Lower leg skin (tissue), 4 donors: ENCODE measurements around the gene TRAF3. TPM values are rescaled to one million over a fixed set of nuclear protein-coding genes. Genes with fewer than 3 reads are reported as not detected.

Experiments
- DNase-seq, 2 donors: peaks; one replicate each; pipeline ENCODE4 v3.0.0-alpha.2; 2019; ENCODE audit warnings: low spot score in 2 of 2
- H3K4me3 ChIP-seq: fragments of 200-600 bp; sonication (generic); 2 replicates; pipeline ENCODE4 v1.5.1; 2017; ENCODE audit warnings: mild to moderate bottlenecking, low read depth; ENCODE audit not compliant: poor library complexity, severe bottlenecking
- CTCF ChIP-seq, 3 donors: fragments of 450-650 bp; IDR thresholded peaks; one replicate each; pipeline ENCODE4 v1.5.1; 2016; ENCODE audit warnings: antibody characterized with exemption in 3 of 3, mild to moderate bottlenecking in 3 of 3, moderate library complexity in 2 of 3
- POLR2A ChIP-seq, 2 donors: fragments of 450-650 bp; IDR thresholded peaks; one replicate each; pipeline ENCODE4 v1.6.1; 2016 to 2017; ENCODE audit warnings: antibody characterized with exemption in 2 of 2, mild to moderate bottlenecking in 1 of 2, moderate library complexity in 1 of 2
- WGBS, 2 donors: methylation state at CpG; one replicate each; pipeline ENCODE4 v1.1.5; 2018; 5-methylcytosine and 5-hydroxymethylcytosine counted together
- intact Hi-C: fragments of 100-400 bp; cut with DNase I; formaldehyde crosslinking; loops from one replicate; pipeline ENCODE4 v1.15.0; 2023; ENCODE audit warnings: low total_unique reads
- total RNA-seq, 4 donors: library from RNA; depleted of rRNA; stranded (reverse); fragments of >200 nt; gene quantifications; one replicate each; pipeline ENCODE4 v1.1.0, GENCODE V29; 2016

The TRAF3 gene
- total RNA-seq, 4 donors from 2014 or later: 3.0 to 14.4 (median 12.1) TPM

DNA sequence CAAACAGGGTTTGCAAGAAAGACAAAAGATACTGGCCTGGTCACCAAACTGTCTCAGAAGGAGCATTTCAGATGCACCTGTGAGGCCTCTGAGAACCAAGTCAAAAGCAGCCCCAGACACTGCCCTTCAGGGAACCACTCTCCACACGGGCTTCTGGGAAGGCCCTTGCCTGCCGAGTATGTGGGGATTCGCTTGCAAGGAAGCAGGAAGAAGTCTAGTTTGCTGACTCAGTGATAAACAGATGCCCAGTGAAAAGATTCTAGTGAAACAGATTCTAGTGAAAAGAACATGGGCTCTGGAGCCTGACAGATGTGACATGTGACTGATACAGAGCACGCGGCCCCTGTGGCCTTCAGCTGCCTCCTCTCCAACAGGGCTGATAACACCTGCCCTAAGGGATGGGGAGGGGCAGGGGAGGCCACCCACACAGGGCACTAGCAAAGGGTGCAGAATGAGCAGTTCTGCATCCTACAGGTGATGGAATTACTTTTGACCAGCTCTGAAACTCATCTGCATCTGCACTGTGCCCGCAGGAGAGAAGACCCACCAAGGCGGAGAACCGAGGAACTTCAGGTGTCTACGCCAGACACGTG, 164.3 kb downstream of the TRAF3 start:
- DNase-seq: no peak
- H3K4me3 ChIP-seq: no peak overlapping the region
- TF ChIP-seq POLR2A (IDR thresholded peaks at IDR 0.05) (no peak), CTCF (IDR thresholded peaks at IDR 0.05) (no peak)
- intact Hi-C loops: no loop called here
- 85% methylated on average over 10 of the region's 10 CpGs for WGBS, 2 donors

DNA sequence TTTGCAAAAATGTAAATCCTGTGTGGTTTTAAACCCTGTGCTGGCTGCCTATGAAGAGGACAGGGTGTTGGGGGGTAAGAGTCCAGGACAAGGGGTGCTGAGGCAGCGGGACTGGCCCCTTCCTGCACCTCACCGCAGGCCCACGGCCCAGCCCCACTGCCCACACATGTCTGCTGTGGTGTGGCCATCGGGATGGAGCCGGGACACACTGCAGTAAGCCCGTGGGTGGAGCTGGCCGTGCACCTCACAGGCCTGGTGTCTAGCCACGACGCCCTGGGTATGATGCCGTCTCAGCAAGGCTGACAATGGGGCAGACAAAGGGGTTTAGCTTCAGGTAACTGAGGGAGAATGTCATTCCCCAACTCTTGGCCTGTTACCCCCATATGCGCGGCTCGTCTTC, 164.8 kb downstream of the TRAF3 start:
- intact Hi-C loops: no loop called here
- H3K4me3 ChIP-seq: no peak overlapping the region

GRCh38 chr14:102943454-102943853, 166.2 kb downstream of the TRAF3 start:
- 82 to 92% methylated on average over 16 of the region's 16 CpGs for WGBS, 2 donors
- DNase-seq: no peak
- intact Hi-C loops: no loop called here
- no peak overlapping the region for H3K4me3 ChIP-seq
- TF ChIP-seq POLR2A (IDR thresholded peaks at IDR 0.05) (no peak), CTCF (IDR thresholded peaks at IDR 0.05) (no peak)

More for the DNA sequence above, 164.8 kb downstream of the TRAF3 start:
- 80 to 95% methylated on average over 12 to 13 of the region's 13 CpGs for WGBS, 2 donors
- DNase-seq: no peak
- TF ChIP-seq CTCF (IDR thresholded peaks at IDR 0.05): no peak

DNA sequence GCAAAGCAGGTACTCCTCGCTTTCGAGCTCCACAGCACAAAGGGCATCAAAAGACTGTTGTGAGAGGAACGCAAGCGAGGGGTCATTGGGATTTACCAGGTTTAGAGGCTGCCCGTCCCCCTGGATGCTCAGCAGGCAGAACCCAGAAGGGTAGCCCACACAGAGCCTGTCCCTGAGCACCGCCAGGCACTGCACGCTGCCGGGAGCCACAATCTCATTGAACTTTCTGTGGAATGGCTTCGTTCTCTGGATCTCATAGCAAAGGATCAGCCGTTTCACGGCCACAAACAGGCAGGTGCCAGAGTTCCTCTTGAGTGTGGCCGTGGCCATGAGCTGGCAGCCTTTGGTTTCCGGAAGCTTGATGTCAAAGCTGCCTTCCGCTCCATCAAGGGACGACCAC, 166.7 kb downstream of the TRAF3 start:
- WGBS, 2 donors: 93 to 96% methylated on average over 13 to 15 of the region's 15 CpGs
- H3K4me3 ChIP-seq: no peak overlapping the region
- intact Hi-C loops: no loop called here
- no peak for TF ChIP-seq CTCF (IDR thresholded peaks at IDR 0.05)
- no peak for TF ChIP-seq POLR2A (IDR thresholded peaks at IDR 0.05)
- no peak for DNase-seq

GRCh38 chr14:102944448-102945330, 167.4 kb downstream of the TRAF3 start:
- intact Hi-C loops: no loop called here
- no peak for TF ChIP-seq POLR2A (IDR thresholded peaks at IDR 0.05)
- no peak for TF ChIP-seq CTCF (IDR thresholded peaks at IDR 0.05)
- DNase-seq: no peak
- WGBS, 2 donors: 88 to 94% methylated on average over 24 to 35 of the region's 36 CpGs
- H3K4me3 ChIP-seq: no peak overlapping the region
